OCI-LY1 (cell line): ENCODE measurements around the gene TBC1D16.
"Not testable (repeated sequence)": the region's sequence is repeated elsewhere in the genome, so short reads cannot be mapped to it uniquely, and the experiment has no call there.

Source experiments
- H2AFZ ChIP-seq: fragments of 200-600 bp; sonication (generic), shearing (Covaris generic); 2 replicates; pipeline ENCODE4 v1.6.0; 2014; ENCODE audit warnings: antibody characterized with exemption, mild to moderate bottlenecking, low read length
- H3F3A ChIP-seq: fragments of 200-600 bp; sonication (generic), shearing (Covaris generic); 2 replicates; pipeline ENCODE4 v1.6.0; 2014; ENCODE audit warnings: mild to moderate bottlenecking, antibody characterized with exemption, low read length, moderate library complexity; ENCODE audit not compliant: insufficient read depth
- H3K27ac ChIP-seq: fragments of 200-600 bp; sonication (generic); 2 replicates; pipeline ENCODE4 v1.5.1; 2014; ENCODE audit warnings: low read length, mixed run types, mild to moderate bottlenecking, low read depth; ENCODE audit not compliant: poor library complexity, severe bottlenecking
- H3K27me3 ChIP-seq: fragments of 200-600 bp; sonication (generic); 2 replicates; pipeline ENCODE4 v1.6.0; 2014; ENCODE audit warnings: antibody characterized with exemption, mild to moderate bottlenecking, low read length, moderate library complexity; ENCODE audit not compliant: insufficient read depth
- H3K36me3 ChIP-seq: fragments of 200-600 bp; sonication (generic); 2 replicates; pipeline ENCODE4 v1.6.1; 2014; ENCODE audit warnings: mild to moderate bottlenecking, antibody characterized with exemption, low read length, moderate library complexity, mixed read lengths; ENCODE audit not compliant: insufficient read depth
- H3K4me1 ChIP-seq: fragments of 200-600 bp; sonication (generic); 2 replicates; pipeline ENCODE4 v1.5.1; 2014; ENCODE audit warnings: mild to moderate bottlenecking, low read length, moderate library complexity; ENCODE audit not compliant: insufficient read depth, severe bottlenecking
- H3K4me2 ChIP-seq: fragments of 200-600 bp; sonication (generic), shearing (Covaris generic); 2 replicates; pipeline ENCODE4 v1.6.1; 2014; ENCODE audit warnings: low read length
- H3K4me3 ChIP-seq: fragments of 200-600 bp; sonication (generic); 2 replicates; pipeline ENCODE4 v1.5.1; 2014; ENCODE audit warnings: low read length, low read depth, mild to moderate bottlenecking, mixed read lengths; ENCODE audit not compliant: poor library complexity, severe bottlenecking
- H3K79me2 ChIP-seq: fragments of 200-600 bp; shearing (Covaris generic); 2 replicates; pipeline ENCODE4 v1.6.1; 2016; ENCODE audit warnings: mixed run types, low read length, mixed read lengths; ENCODE audit not compliant: insufficient read depth
- H3K9ac ChIP-seq: fragments of 200-600 bp; sonication (generic), shearing (Covaris generic); 2 replicates; pipeline ENCODE4 v1.6.1; 2014; ENCODE audit warnings: mild to moderate bottlenecking, low read length, mixed read lengths
- H3K9me2 ChIP-seq: fragments of 200-600 bp; sonication (generic), shearing (Covaris generic); 2 replicates; pipeline ENCODE4 v1.6.1; 2014; ENCODE audit warnings: low read depth, mild to moderate bottlenecking, low read length, mixed read lengths
- H3K9me3 ChIP-seq: fragments of 200-600 bp; shearing (Covaris generic); 2 replicates; pipeline ENCODE4 v1.6.1; 2014; ENCODE audit warnings: low read length, mixed read lengths
- H4K20me1 ChIP-seq: fragments of 200-600 bp; sonication (generic), shearing (Covaris generic); 2 replicates; pipeline ENCODE4 v1.6.0; 2016; ENCODE audit warnings: mild to moderate bottlenecking, low read length; ENCODE audit not compliant: insufficient read depth
- EZH2 ChIP-seq: fragments of 200-600 bp; sonication (generic), shearing (Covaris generic); IDR thresholded peaks from 2 replicates; pipeline ENCODE4 v1.8.0; 2017; ENCODE audit warnings: borderline replicate concordance, mixed run types, mild to moderate bottlenecking, antibody characterized with exemption, low read length, moderate library complexity, mixed read lengths
- TF ChIP-seq, protein P1 (sequence below): fragments of 200-600 bp; sonication (generic), shearing (Covaris generic); IDR thresholded peaks from 2 replicates; pipeline ENCODE4 v1.5.1; 2017; ENCODE audit warnings: mild to moderate bottlenecking, antibody characterized with exemption, low read length, moderate library complexity, mixed read lengths

The TBC1D16 gene

DNA sequence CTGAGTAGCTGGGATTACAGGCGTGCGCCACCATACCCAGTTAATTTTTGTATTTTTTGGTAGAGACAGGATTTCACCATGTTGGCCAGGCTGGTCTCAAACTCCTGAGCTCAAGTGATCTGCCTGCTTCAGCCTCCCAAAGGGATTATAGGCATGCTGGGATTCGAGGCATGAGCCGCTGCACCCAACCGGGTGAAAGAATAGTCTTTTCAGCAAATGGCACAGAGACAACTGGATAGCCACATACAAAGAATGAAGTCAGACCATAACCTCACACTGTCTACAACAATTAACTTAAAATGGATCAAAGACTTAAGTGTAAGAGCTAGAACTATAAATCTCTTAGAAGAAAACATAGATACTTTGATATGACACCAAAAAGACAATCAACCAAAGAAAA lies 67.6 kb downstream of the TBC1D16 start:
- no peaks in the 10 kb centered on the region for H3K4me1 ChIP-seq
- TF ChIP-seq, protein P1, sequence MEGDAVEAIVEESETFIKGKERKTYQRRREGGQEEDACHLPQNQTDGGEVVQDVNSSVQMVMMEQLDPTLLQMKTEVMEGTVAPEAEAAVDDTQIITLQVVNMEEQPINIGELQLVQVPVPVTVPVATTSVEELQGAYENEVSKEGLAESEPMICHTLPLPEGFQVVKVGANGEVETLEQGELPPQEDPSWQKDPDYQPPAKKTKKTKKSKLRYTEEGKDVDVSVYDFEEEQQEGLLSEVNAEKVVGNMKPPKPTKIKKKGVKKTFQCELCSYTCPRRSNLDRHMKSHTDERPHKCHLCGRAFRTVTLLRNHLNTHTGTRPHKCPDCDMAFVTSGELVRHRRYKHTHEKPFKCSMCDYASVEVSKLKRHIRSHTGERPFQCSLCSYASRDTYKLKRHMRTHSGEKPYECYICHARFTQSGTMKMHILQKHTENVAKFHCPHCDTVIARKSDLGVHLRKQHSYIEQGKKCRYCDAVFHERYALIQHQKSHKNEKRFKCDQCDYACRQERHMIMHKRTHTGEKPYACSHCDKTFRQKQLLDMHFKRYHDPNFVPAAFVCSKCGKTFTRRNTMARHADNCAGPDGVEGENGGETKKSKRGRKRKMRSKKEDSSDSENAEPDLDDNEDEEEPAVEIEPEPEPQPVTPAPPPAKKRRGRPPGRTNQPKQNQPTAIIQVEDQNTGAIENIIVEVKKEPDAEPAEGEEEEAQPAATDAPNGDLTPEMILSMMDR: no peak
- no peak for TF ChIP-seq EZH2

DNA sequence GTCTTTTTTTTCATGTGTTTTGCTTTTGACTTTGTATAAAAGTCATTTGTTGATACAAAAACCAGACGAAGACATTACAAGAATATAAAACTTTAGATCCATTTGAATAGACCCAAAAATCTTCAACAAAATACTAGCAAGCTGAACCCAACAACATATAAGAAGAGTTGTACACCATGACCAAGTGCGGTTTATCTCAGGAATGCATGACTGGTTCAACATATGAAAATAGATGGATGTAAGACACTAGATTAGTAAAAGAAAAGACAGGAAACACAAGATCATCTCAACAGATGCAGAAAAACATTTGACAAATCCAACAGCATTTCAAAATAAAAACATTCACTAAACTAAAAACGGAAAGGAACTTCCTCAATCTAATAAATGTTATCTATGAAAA lies 69.0 kb downstream of the TBC1D16 start:
- Histone ChIP-seq H3K4me2 (no peak overlapping the region), H3K9me2 (no peaks in the 10 kb centered on the region), H2AFZ (no peak overlapping the region), H3K27me3 (peaks cover 5% of the 10 kb centered on the region; the same call in 1 of the 2 replicates), H3K4me3 (no peak overlapping the region), H3K36me3 (no peaks in the 10 kb centered on the region), H3K9ac (no peak overlapping the region), H3K27ac (no peak overlapping the region), H3K4me1 (no peaks in the 10 kb centered on the region), H4K20me1 (no peaks in the 10 kb centered on the region), H3K79me2 (no peaks in the 10 kb centered on the region), H3K9me3 (no peaks in the 10 kb centered on the region), H3F3A (no peaks in the 10 kb centered on the region)
- no peak for TF ChIP-seq EZH2
- TF ChIP-seq, protein P1: no peak

More for the DNA sequence above, 67.6 kb downstream of the TBC1D16 start:
- H3K27me3 ChIP-seq: 0 out of 2 replicates have a peak, but pooled peaks cover 7% of the 10 kb centered on the region
- no peaks in the 10 kb centered on the region for H3K36me3 ChIP-seq
- no peaks in the 10 kb centered on the region for H3K9me2 ChIP-seq
- H3K4me2 ChIP-seq: no peak overlapping the region
- no peaks in the 10 kb centered on the region for H3K79me2 ChIP-seq
- no peak overlapping the region for H3K4me3 ChIP-seq
- H3K9ac ChIP-seq: no peak overlapping the region
- H4K20me1 ChIP-seq: no peaks in the 10 kb centered on the region
- H3K9me3 ChIP-seq: no peaks in the 10 kb centered on the region
- no peak overlapping the region for H3K27ac ChIP-seq
- H3F3A ChIP-seq: no peaks in the 10 kb centered on the region
- H2AFZ ChIP-seq: no peak overlapping the region

DNA sequence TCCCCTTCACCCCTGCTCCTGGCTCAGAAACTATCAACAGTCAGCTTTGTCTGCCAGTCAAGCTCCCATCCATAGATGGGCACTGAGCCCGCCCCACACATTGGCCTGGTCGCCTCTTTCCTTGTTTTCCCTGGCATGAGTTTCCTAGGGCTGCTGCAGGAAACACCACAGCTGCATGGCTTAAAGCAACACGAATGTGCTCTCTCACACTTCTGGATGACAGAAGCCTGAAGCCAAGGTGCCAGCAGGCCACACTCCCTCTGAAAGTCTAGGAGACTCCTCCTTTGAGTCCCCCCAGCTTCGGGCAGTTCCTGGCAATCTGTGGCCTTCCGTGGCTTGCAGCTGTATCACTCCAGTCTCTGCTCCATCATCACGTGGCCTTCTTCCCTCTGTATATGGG lies 69.9 kb downstream of the TBC1D16 start:
- Histone ChIP-seq H4K20me1 (no peaks in the 10 kb centered on the region), H3K9ac (no peak overlapping the region), H3K9me3 (no peaks in the 10 kb centered on the region), H3K4me2 (no peak overlapping the region), H3K27ac (no peak overlapping the region), H3K4me1 (no peaks in the 10 kb centered on the region), H3K4me3 (no peak overlapping the region), H2AFZ (no peak overlapping the region), H3K36me3 (no peaks in the 10 kb centered on the region), H3K9me2 (no peaks in the 10 kb centered on the region), H3K79me2 (no peaks in the 10 kb centered on the region), H3K27me3 (no peaks in the 10 kb centered on the region; the same call in 1 of the 2 replicates), H3F3A (no peaks in the 10 kb centered on the region)
- TF ChIP-seq, protein P1: no peak
- TF ChIP-seq EZH2: no peak

DNA sequence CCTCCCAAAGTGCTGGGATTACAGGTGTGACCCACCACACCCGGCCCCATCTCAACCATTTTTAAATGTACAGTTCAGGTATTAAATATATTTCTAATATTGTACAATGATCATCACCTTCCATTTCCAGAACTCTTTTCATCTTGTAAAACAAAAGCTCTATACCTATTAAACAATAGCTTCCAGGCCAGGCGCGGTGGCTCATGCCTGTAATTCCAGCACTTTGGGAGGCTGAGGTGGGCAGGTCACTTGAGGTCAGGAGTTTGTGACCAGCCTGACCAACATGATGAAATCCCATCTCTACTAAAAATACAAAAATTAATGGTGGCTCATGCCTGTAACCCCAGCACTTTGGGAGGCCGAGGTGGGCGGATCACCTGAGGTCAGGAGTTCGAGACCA lies 73.2 kb downstream of the TBC1D16 start:
- not testable (repeated sequence) for H3K36me3 ChIP-seq, H3K9me2 ChIP-seq, H3K4me1 ChIP-seq, H3K4me3 ChIP-seq, H2AFZ ChIP-seq, H4K20me1 ChIP-seq, H3K27ac ChIP-seq, H3K9ac ChIP-seq, H3K79me2 ChIP-seq, H3K27me3 ChIP-seq, H3F3A ChIP-seq, H3K4me2 ChIP-seq, H3K9me3 ChIP-seq

DNA sequence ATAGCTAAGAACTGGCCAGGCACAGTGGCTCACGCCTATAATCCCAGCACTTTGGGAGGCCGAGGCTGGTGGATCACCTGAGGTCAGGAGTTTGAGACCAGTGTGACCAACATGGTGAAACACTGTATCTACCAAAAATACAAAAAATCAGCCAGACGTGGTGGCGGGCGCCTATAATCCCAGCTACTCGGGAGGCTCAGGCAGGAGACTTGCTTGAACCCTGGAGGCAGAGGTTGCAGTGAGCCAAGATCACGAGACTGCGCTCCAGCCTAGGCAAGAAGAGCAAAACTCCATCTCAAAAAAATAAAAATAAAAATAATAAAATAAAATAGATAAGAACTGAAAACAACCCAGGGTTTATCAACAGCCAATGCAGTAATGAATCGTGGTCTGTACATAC lies 74.1 kb downstream of the TBC1D16 start:
- not testable (repeated sequence) for H3K4me2 ChIP-seq, H3K27ac ChIP-seq, H3K9me2 ChIP-seq, H3K9me3 ChIP-seq, H3K4me3 ChIP-seq, H3K36me3 ChIP-seq, H2AFZ ChIP-seq, H3K79me2 ChIP-seq, H3K27me3 ChIP-seq, H3F3A ChIP-seq, H3K9ac ChIP-seq, H4K20me1 ChIP-seq, H3K4me1 ChIP-seq
